ENCODE data around the gene RCCD1. TPM values are rescaled to one million over a fixed set of nuclear protein-coding genes. Genes with fewer than 3 reads are reported as not detected.

Gene RCCD1
- total and polyA plus RNA-seq, 2 of the 8 experiments (the other 6 are each of a cell fraction or from before 2014, with no cell fraction given): 9.9 to 18.8 TPM

DNA sequence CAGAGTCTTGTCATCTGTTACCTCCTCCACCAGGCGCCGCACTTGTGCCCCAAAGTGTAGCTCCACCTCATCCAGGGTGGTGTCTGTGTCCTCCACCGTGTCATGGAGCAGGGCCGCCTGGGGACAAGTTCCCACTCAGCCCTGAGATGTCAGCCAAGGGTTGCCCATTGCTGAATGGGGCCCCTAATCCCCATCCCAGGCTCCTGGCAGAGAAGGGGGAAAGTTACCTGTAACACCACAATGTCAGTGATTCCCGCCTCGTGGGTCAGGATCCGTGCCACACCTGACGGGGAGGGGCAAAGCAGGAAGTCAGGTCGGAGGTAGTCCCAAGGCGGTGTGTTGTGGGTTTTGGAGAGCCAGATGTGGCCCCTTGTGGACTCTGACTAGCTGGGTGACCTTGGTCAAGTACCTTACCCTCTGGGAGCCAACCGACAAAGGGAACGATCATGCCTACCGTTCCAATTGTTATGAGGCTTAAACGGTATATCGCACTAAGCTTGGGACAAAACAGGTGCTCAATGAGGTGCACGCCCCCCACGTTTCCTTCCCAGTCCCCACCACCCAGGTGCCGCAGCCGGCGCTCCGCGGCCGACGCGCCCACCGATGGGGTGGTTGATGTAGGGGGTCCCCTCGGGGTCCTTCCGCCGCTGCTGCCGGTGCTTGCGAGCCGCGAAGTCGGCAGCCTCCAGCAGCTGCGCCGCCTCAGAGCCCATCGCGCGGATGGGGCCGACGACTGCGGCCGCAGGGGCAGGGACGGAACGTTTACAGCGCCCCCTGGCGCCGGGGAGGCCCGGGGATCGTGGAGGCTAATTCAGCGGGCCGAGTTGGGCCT, 22.6 kb upstream of the RCCD1 start, which contains the start of gene HDDC3 (continued):
- TF ChIP-seq RXRA (IDR thresholded peaks at IDR 0.05; ENCODE audit: insufficient read depth, low read depth, low read length): no peak
- no peak for TF ChIP-seq GTF2F1 (IDR thresholded peaks at IDR 0.05; ENCODE audit: borderline replicate concordance, low read depth, low read length)
- TF ChIP-seq CHD2 (IDR thresholded peaks at IDR 0.05; ENCODE audit: low read length): 0 out of 2 replicates have a peak, but pooled peaks have one; percentile 29
- TF ChIP-seq SP4 (IDR thresholded peaks at IDR 0.05; ENCODE audit: low read length): no peak
- peak; percentile 59 for TF ChIP-seq CREB1 (IDR thresholded peaks at IDR 0.05)
- TF ChIP-seq POLR2AphosphoS5 (IDR thresholded peaks at IDR 0.05; ENCODE audit: low read depth, low read length): peak; percentile 54; the same call in 1 of the 2 replicates
- TF ChIP-seq SP2 (IDR thresholded peaks at IDR 0.05; ENCODE audit: low read length): peak; percentile 50; the same call in 1 of the 2 replicates
- TF ChIP-seq, protein P1, sequence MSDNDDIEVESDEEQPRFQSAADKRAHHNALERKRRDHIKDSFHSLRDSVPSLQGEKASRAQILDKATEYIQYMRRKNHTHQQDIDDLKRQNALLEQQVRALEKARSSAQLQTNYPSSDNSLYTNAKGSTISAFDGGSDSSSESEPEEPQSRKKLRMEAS (IDR thresholded peaks at IDR 0.05): peak; percentile 59
- TF ChIP-seq RAD21 (IDR thresholded peaks at IDR 0.05 in 1 of 2, conservative IDR thresholded peaks at IDR 0.05 in 1 of 2; ENCODE audit: low read depth in 2 of 2, low read length in 2 of 2): peak; percentile 39 to 65
- no peak for TF ChIP-seq JUN (IDR thresholded peaks at IDR 0.05; ENCODE audit: low read depth, low read length)
- TF ChIP-seq SUZ12 (IDR thresholded peaks at IDR 0.05; ENCODE audit: low read length): no peak
- no peak for TF ChIP-seq TCF12 (IDR thresholded peaks at IDR 0.05; ENCODE audit: low read depth, low read length)
- peak; percentile 70; the same call in 1 of the 2 replicates for TF ChIP-seq TAF1 (IDR thresholded peaks at IDR 0.05; ENCODE audit: low read depth, low read length)
- no peak for TF ChIP-seq TEAD4 (IDR thresholded peaks at IDR 0.05; ENCODE audit: low read depth, low read length)
- peak in 1 of 2 experiments; percentile 78; a peak in 3 of 4 replicates for TF ChIP-seq HDAC2 (IDR thresholded peaks at IDR 0.05; ENCODE audit: borderline replicate concordance in 1 of 2, low read depth in 2 of 2, low read length in 2 of 2)
- TF ChIP-seq POLR2A (IDR thresholded peaks at IDR 0.05; ENCODE audit: control extremely low read depth in 1 of 2, low read depth in 2 of 2, low read length in 2 of 2): no peak; a peak in 1 of 3 replicates
- no peak for TF ChIP-seq CTBP2 (IDR thresholded peaks at IDR 0.05; ENCODE audit: borderline replicate concordance, insufficient read depth, insufficient read length, low read length)
- TF ChIP-seq RNF2 (IDR thresholded peaks at IDR 0.05; ENCODE audit: borderline replicate concordance, low read depth, low read length, missing control alignments, poor library complexity, severe bottlenecking): no peak
- TF ChIP-seq ASH2L (IDR thresholded peaks at IDR 0.05; ENCODE audit: low read length): peak; percentile 55
- peak in 1 of 2 experiments; percentile 57; a peak in 2 of 4 replicates for TF ChIP-seq SIN3A (conservative IDR thresholded peaks at IDR 0.05 in 1 of 2, IDR thresholded peaks at IDR 0.05 in 1 of 2; ENCODE audit: low read depth in 1 of 2, low read length in 2 of 2)
- TF ChIP-seq RFX5 (IDR thresholded peaks at IDR 0.05; ENCODE audit: borderline replicate concordance, low read depth, low read length): no peak
- peak; percentile 62; the same call in 1 of the 2 replicates for TF ChIP-seq YY1 (IDR thresholded peaks at IDR 0.05; ENCODE audit: low read depth, low read length)
- TF ChIP-seq EZH2 (IDR thresholded peaks at IDR 0.05; ENCODE audit: low read depth, low read length, severe bottlenecking): no peak

Measured in H1 (cell line).